ENCODE data around the gene RPL22L1.
"Not testable (repeated sequence)": the region's sequence is repeated elsewhere in the genome, so short reads cannot be mapped to it uniquely, and the experiment has no call there.

RPL22L1 gene

DNA sequence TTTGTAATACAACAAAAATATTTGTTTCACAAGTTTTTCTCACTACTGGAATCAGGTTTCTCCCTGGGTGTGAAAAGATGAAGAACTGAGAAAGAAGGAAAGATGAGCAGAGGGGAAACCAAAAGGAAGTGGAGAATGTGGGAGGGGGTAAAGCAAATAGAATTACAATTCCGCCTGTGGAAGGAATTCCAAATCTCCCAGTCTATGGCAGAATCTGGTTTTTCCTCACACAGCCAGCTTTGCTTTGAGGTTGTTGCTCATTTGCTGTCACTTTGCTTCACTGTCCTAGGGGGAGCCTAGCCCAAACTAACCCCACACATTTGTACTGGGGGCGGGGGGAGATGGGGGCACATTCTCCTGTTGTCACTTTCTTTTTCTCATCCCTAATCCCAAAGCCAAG, 43.9 kb downstream of the RPL22L1 start:
- no peak for DNase-seq

DNA sequence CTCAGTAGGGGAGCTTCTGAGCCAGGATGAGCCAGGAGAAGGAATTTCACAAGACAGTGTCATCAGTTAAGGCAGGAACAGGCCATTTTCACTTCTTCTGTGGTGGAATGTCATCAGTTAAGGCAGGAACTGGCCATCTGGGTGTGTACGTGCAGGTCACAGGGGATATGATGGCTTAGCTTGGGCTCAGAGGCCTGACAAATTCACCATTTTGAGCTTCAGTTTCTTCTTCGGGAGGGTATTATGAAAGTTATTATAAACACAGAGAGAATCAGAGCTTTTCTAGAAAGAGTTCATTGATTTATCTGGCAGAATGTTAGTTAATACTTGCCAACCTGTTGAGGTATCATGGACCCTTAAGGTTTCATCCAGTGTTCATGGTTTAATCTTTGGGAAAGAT, 46.4 kb downstream of the RPL22L1 start:
- DNase-seq, result not testable (repeated sequence)

- DNase-seq, result not testable (repeated sequence)
Measured at GRCh38 chr3:170818325-170818724, 51.7 kb downstream of the RPL22L1 start.

- not testable (repeated sequence) for DNase-seq
Measured at GRCh38 chr3:170817471-170817870, 52.5 kb downstream of the RPL22L1 start.

GRCh38 chr3:170816841-170817240, 53.2 kb downstream of the RPL22L1 start:
- DNase-seq, result no peak

DNA sequence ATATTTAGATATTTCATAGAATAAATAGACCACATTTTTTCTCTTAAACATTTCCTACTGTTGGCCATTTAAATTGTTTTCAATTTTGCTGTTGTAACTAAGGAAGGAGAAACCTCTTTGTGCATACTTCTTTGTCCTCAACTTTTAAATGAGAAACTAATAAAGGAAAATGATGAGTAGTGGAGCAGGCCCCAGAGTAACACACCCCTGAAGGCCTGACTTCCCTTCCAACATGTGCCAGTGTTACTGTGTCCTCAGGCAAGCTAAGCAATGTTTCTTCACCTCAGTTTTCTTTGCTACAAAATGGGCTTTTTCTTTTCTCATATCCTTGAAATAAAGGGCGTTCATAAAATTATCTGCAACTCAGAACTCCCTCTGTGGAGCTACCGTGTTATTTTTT, 53.7 kb downstream of the RPL22L1 start:
- DNase-seq, result no peak

- no peak for DNase-seq
Measured at GRCh38 chr3:170815936-170816335, 54.1 kb downstream of the RPL22L1 start.

GRCh38 chr3:170815340-170815739, 54.7 kb downstream of the RPL22L1 start:
- no peak for DNase-seq

All from stimulated activated CD4-positive, alpha-beta T cell treated with anti-CD3 and anti-CD28 coated beads, Interleukin-2, amount 100 ng/mL, for 48 hours (primary cell).